ENCODE measurements around the gene KLHDC10.

GRCh38 chr7:130118801-130119200 lies 48.5 kb downstream of the KLHDC10 start:
- TF ChIP-seq, protein P1, sequence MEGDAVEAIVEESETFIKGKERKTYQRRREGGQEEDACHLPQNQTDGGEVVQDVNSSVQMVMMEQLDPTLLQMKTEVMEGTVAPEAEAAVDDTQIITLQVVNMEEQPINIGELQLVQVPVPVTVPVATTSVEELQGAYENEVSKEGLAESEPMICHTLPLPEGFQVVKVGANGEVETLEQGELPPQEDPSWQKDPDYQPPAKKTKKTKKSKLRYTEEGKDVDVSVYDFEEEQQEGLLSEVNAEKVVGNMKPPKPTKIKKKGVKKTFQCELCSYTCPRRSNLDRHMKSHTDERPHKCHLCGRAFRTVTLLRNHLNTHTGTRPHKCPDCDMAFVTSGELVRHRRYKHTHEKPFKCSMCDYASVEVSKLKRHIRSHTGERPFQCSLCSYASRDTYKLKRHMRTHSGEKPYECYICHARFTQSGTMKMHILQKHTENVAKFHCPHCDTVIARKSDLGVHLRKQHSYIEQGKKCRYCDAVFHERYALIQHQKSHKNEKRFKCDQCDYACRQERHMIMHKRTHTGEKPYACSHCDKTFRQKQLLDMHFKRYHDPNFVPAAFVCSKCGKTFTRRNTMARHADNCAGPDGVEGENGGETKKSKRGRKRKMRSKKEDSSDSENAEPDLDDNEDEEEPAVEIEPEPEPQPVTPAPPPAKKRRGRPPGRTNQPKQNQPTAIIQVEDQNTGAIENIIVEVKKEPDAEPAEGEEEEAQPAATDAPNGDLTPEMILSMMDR (IDR thresholded peaks at IDR 0.05; ENCODE audit: borderline replicate concordance, extremely low read depth, low read length, poor library complexity, severe bottlenecking) = no peak
- TF ChIP-seq EZH2 (IDR thresholded peaks at IDR 0.05; ENCODE audit: borderline replicate concordance, low read depth, low read length, severe bottlenecking) = no peak
